Sigmoid colon (tissue), 7 donors: ENCODE measurements around the gene ZMIZ1. TPM values are rescaled to one million over a fixed set of nuclear protein-coding genes. Genes with fewer than 3 reads are reported as not detected.

Source experiments
- DNase-seq: peaks from one replicate; pipeline ENCODE4 v3.0.0-alpha.2; 2019
- H3K27ac ChIP-seq, 4 donors: fragments of 200-600 bp; sonication (generic); one replicate each; pipeline ENCODE4 v1.5.1; 2016 to 2019; ENCODE audit warnings: mild to moderate bottlenecking in 1 of 4
- H3K27me3 ChIP-seq, 3 donors: fragments of 200-600 bp; sonication (generic); one replicate each; pipeline ENCODE4 v1.5.1; 2019; ENCODE audit warnings: mild to moderate bottlenecking in 1 of 3
- H3K36me3 ChIP-seq, 4 donors: fragments of 200-600 bp; sonication (generic); one replicate each; pipeline ENCODE4 v1.5.1; 2016 to 2019
- H3K4me1 ChIP-seq, 4 donors: fragments of 200-600 bp; sonication (generic); one replicate each; pipeline ENCODE4 v1.5.1; 2017 to 2019
- H3K4me3 ChIP-seq, 4 donors: fragments of 200-600 bp; sonication (generic); one replicate each; pipeline ENCODE4 v1.5.1; 2017 to 2019; ENCODE audit warnings: mild to moderate bottlenecking in 2 of 4, moderate library complexity in 1 of 4
- H3K9me3 ChIP-seq, 4 donors: fragments of 200-600 bp in 3 of 4; sonication (generic) in 3 of 4; one replicate each; pipeline versions ENCODE4 v1.5.1 to v1.6.1; 2013 to 2019
- CTCF ChIP-seq, 4 experiments: fragments of 450-650 bp in 3 of 4; fragments of 200-600 bp in 1 of 4; IDR thresholded peaks; one replicate each; pipeline ENCODE4 v1.5.1; 2016 to 2019; ENCODE audit warnings: antibody characterized with exemption in 4 of 4, mild to moderate bottlenecking in 3 of 4, moderate library complexity in 2 of 4
- EP300 ChIP-seq, 4 donors: sonication (generic); formaldehyde crosslinking; IDR thresholded peaks; one replicate each; pipeline ENCODE4 v1.6.1; 2017; ENCODE audit warnings: antibody characterized with exemption in 4 of 4
- POLR2A ChIP-seq, 2 donors: fragments of 450-650 bp; IDR thresholded peaks; one replicate each; pipeline ENCODE4 v1.6.1; 2016; ENCODE audit warnings: antibody characterized with exemption in 2 of 2, mild to moderate bottlenecking in 2 of 2, moderate library complexity in 2 of 2
- POLR2AphosphoS5 ChIP-seq, 4 donors: sonication (generic); formaldehyde crosslinking; IDR thresholded peaks; one replicate each; pipeline ENCODE4 v1.6.1; 2017; ENCODE audit warnings: antibody characterized with exemption in 4 of 4
- WGBS, 2 donors: extraction: QIAGEN DNeasy Blood & Tissue Kit; methylation state at CpG; one replicate each; pipeline ENCODE4 v1.1.7; 2013; 5-methylcytosine and 5-hydroxymethylcytosine counted together
- intact Hi-C: fragments of 100-400 bp; cut with DNase I; formaldehyde crosslinking; loops from one replicate; pipeline ENCODE4 v1.15.1; 2023
- polyA plus RNA-seq, 3 donors: library from polyadenylated mRNA; stranded (reverse); fragments of 200-250 nt; gene quantifications; one replicate each; pipeline ENCODE4 v1.2.3, GENCODE V29; 2013
- total RNA-seq, 4 donors: library from RNA; depleted of rRNA; stranded (reverse); fragments of >200 nt; gene quantifications; one replicate each; pipeline ENCODE4 v1.1.0, GENCODE V29; 2016
- donor health status: healthy with polysubstance abuse.
- donor health status: Bipolar disorder and iron deficiency.
- donor health status: healthy.

The ZMIZ1 gene
- total and polyA plus RNA-seq, 7 donors: 17.4 to 49.3 (median 31.5) TPM

DNA sequence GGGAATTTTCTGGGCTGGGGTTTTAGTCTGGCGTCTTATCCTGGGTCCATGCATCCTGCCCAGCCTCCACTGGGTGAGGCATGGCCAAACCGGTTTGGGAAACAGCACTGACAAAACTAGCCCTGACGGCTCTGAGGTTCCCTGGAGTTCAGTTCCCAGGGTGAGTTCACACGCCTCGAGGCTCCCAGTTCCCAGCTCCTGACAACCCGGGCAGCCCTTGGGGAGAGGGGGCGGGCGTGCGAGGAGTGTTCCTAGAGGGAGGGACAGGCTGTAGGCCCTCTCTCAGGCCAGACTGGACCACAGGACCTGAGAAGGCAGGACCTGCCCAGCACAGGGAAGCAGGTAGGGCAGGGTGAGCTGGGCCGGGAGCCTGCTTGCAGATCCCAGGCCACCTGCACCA lies 196.2 kb downstream of the ZMIZ1 start:
- TF ChIP-seq POLR2AphosphoS5 (IDR thresholded peaks at IDR 0.05) (no peak), EP300 (IDR thresholded peaks at IDR 0.05) (no peak), CTCF (IDR thresholded peaks at IDR 0.05) (no peak), POLR2A (IDR thresholded peaks at IDR 0.05) (no peak)
- 60 to 77% methylated on average over 10 of the region's 10 CpGs for WGBS, 2 donors
- H3K36me3 ChIP-seq: no peaks in the 10 kb centered on the region
- peak overlapping the region; percentile 18 to 96 (median 90) for H3K27ac ChIP-seq
- no peaks in the 10 kb centered on the region for H3K27me3 ChIP-seq
- H3K4me1 ChIP-seq: peaks cover 0 to 100% (median 98%) of the 10 kb centered on the region in 4 donors
- DNase-seq: no peak
- H3K9me3 ChIP-seq: no peaks in the 10 kb centered on the region
- no peak overlapping the region for H3K4me3 ChIP-seq
- intact Hi-C loops: no loop called here

DNA sequence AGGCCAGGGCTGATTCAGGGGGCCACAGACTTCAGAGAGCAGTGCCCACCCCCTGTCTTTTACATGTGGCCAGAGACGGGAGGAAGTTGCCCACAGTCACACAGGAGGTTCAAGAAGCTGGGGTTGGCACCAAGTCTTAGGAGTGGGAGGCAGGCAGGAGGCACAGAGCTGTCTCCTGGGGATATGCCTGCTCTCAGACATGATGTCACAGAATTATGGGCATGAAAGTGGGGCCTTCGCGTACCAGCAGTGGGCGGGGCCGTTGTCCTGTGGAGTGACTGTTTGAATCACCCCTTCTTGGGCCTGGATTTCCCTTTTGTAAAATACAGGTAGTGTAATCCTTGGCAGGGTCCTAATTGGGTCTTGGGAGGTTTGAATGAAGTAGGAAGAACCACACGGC lies 197.3 kb downstream of the ZMIZ1 start:
- no peaks in the 10 kb centered on the region for H3K36me3 ChIP-seq
- TF ChIP-seq CTCF (IDR thresholded peaks at IDR 0.05): no peak
- TF ChIP-seq EP300 (IDR thresholded peaks at IDR 0.05): no peak
- TF ChIP-seq POLR2AphosphoS5 (IDR thresholded peaks at IDR 0.05): no peak
- no peak for TF ChIP-seq POLR2A (IDR thresholded peaks at IDR 0.05)
- intact Hi-C loops: loop anchor here (2.0 kb wide), 1 partner anchor 17 kb away; no protein-coding TSS in a partner anchor
- no peak overlapping the region for H3K4me3 ChIP-seq
- H3K27ac ChIP-seq: peak overlapping the region; percentile 60 to 96 (median 90)
- H3K4me1 ChIP-seq: peaks cover 0 to 100% (median 98%) of the 10 kb centered on the region in 4 donors
- H3K9me3 ChIP-seq: no peaks in the 10 kb centered on the region
- no peak for DNase-seq
- WGBS, 2 donors: 48 to 76% methylated on average over 6 of the region's 6 CpGs
- H3K27me3 ChIP-seq: no peaks in the 10 kb centered on the region

- Histone ChIP-seq H3K27me3 (no peaks in the 10 kb centered on the region), H3K36me3 (no peaks in the 10 kb centered on the region), H3K9me3 (no peaks in the 10 kb centered on the region), H3K27ac (peak overlapping the region; percentile 60 to 96 (median 90)), H3K4me1 (peaks cover 0 to 100% (median 98%) of the 10 kb centered on the region in 4 donors), H3K4me3 (no peak overlapping the region)
- peak; percentile 90 for DNase-seq
- 51 to 73% methylated on average over 11 of the region's 11 CpGs for whole genome bisulfite sequencing, 2 donors
- TF ChIP-seq CTCF (IDR thresholded peaks at IDR 0.05) (no peak), EP300 (IDR thresholded peaks at IDR 0.05) (no peak), POLR2AphosphoS5 (IDR thresholded peaks at IDR 0.05) (peak in 1 of 4 donors; percentile 23), POLR2A (IDR thresholded peaks at IDR 0.05) (no peak)
- intact Hi-C loops: loop anchor here (2.0 kb wide), 1 partner anchor 18 kb away; no protein-coding TSS in a partner anchor
Observed at GRCh38 chr10:79266543-79267312, 198.0 kb downstream of the ZMIZ1 start.

GRCh38 chr10:79267499-79267898 lies 198.7 kb downstream of the ZMIZ1 start:
- Histone ChIP-seq H3K36me3 (no peaks in the 10 kb centered on the region), H3K4me1 (peaks cover 0 to 100% (median 99%) of the 10 kb centered on the region in 4 donors), H3K27me3 (no peaks in the 10 kb centered on the region), H3K27ac (peak overlapping the region; percentile 60 to 96 (median 90)), H3K4me3 (no peak overlapping the region), H3K9me3 (no peaks in the 10 kb centered on the region)
- intact Hi-C loops: loop anchor here (2.0 kb wide), 1 partner anchor 19 kb away; no protein-coding TSS in a partner anchor
- DNase-seq: no peak
- WGBS, 2 donors: 74 to 76% methylated on average over 3 of the region's 3 CpGs
- no peak for TF ChIP-seq POLR2AphosphoS5 (IDR thresholded peaks at IDR 0.05)
- no peak for TF ChIP-seq EP300 (IDR thresholded peaks at IDR 0.05)
- no peak for TF ChIP-seq CTCF (IDR thresholded peaks at IDR 0.05)
- TF ChIP-seq POLR2A (IDR thresholded peaks at IDR 0.05): no peak
